Nephron (organoid): ENCODE results near the gene RALGAPA2.

ENCODE experiments used
- H3K27ac Mint-ChIP-seq, 3 experiments: 2 replicates each; pipeline ENCODE4 v1.8.0; 2020; ENCODE audit warnings: mixed read lengths in 3 of 3, mild to moderate bottlenecking in 2 of 3, moderate library complexity in 1 of 3
- H3K27me3 Mint-ChIP-seq: 2 replicates; pipeline ENCODE4 v1.8.0; 2021; ENCODE audit warnings: low read depth, mild to moderate bottlenecking, moderate library complexity, mixed read lengths
- H3K36me3 Mint-ChIP-seq: 2 replicates; pipeline ENCODE4 v1.8.0; 2020; ENCODE audit warnings: low read depth, mixed read lengths
- H3K4me1 Mint-ChIP-seq: 2 replicates; pipeline ENCODE4 v1.8.0; 2020; ENCODE audit warnings: mixed read lengths
- H3K4me3 Mint-ChIP-seq, 3 experiments: 2 replicates each; pipeline ENCODE4 v1.8.0; 2020; ENCODE audit warnings: mild to moderate bottlenecking in 3 of 3, mixed read lengths in 3 of 3, moderate library complexity in 2 of 3
- H3K9me3 Mint-ChIP-seq: 2 replicates; pipeline ENCODE4 v1.8.0; 2020; ENCODE audit warnings: mixed read lengths
- TF ChIP-seq, protein P1 (sequence below), 3 experiments: fragments of 200-600 bp; sonication (generic); IDR thresholded peaks; one replicate each; pipeline ENCODE4 v1.5.0; 2021; ENCODE audit warnings: antibody characterized with exemption in 3 of 3; ENCODE audit not compliant: unreplicated experiment in 3 of 3

The RALGAPA2 gene

DNA sequence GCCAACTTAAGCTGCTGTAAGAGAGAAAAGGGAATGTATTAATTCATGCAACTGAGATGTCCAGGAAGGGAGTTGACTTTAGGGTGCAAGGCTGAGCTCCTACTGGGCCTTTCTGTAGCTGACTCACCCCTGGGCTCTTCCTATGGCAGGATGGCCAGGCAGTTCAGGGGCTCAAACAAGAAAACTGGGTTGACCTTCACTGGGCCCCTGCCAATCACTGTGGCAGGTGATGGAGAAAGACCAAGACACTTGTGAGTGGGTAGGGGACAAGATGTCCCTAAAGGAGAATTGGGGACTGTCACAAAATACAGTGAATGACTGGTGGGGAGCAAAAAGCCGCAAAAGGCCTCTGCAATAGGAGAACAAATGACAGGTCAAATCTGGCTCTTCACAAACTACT lies 21.5 kb upstream of the RALGAPA2 start:
- TF ChIP-seq, protein P1, sequence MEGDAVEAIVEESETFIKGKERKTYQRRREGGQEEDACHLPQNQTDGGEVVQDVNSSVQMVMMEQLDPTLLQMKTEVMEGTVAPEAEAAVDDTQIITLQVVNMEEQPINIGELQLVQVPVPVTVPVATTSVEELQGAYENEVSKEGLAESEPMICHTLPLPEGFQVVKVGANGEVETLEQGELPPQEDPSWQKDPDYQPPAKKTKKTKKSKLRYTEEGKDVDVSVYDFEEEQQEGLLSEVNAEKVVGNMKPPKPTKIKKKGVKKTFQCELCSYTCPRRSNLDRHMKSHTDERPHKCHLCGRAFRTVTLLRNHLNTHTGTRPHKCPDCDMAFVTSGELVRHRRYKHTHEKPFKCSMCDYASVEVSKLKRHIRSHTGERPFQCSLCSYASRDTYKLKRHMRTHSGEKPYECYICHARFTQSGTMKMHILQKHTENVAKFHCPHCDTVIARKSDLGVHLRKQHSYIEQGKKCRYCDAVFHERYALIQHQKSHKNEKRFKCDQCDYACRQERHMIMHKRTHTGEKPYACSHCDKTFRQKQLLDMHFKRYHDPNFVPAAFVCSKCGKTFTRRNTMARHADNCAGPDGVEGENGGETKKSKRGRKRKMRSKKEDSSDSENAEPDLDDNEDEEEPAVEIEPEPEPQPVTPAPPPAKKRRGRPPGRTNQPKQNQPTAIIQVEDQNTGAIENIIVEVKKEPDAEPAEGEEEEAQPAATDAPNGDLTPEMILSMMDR (IDR thresholded peaks at IDR 0.05; ENCODE audit: unreplicated experiment in 3 of 3) = no peak
- no peaks in the 10 kb centered on the region for H3K36me3 Mint-ChIP-seq
- H3K9me3 Mint-ChIP-seq = no peaks in the 10 kb centered on the region

DNA sequence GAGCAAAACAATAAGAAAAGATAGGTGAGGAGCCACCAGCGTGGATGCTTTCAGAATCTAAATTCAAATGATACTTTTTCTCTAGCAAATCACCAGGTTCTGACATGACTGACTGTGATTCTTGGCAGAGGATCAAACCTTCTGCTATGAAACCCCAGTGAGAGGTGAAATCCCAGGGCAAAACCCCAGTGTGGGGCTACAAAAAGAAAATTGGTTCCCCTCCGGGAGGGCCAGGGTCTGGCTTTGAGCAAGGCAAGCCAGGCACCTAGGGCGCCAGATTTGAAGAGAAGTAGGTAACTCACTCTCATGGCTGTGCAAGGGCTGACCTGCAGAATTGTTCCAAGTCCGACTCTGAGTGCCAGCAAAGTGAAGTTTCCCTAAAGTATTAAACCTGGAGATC lies 20.2 kb upstream of the RALGAPA2 start:
- Mint-ChIP-seq H3K4me3 (no peak overlapping the region), H3K27me3 (peaks cover 9% of the 10 kb centered on the region), H3K27ac (no peak overlapping the region), H3K36me3 (no peaks in the 10 kb centered on the region), H3K4me1 (peaks cover 8% of the 10 kb centered on the region), H3K9me3 (no peaks in the 10 kb centered on the region)
- TF ChIP-seq, protein P1 (IDR thresholded peaks at IDR 0.05; ENCODE audit: unreplicated experiment in 3 of 3) = no peak

More for the DNA sequence above, 21.5 kb upstream of the RALGAPA2 start:
- H3K4me1 Mint-ChIP-seq = peaks cover 8% of the 10 kb centered on the region
- H3K27me3 Mint-ChIP-seq = peaks cover 7% of the 10 kb centered on the region
- no peak overlapping the region for H3K4me3 Mint-ChIP-seq
- H3K27ac Mint-ChIP-seq = no peak overlapping the region

DNA sequence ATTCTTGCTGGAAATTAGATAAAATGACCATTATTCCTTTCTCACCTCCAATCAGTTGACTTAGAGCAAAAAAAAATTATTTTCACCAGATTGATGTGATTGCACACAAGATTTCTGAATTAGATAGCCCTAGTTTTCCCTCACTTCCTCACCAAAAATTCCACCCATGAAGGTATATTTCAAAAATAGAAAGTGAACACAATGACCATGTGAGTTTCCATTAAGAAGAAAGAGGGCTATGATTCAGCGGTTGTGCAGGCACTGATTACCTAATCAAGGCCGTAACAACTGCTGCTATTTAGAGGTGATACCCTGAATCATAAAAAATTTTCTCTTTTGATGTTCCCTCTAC lies 19.5 kb upstream of the RALGAPA2 start:
- Mint-ChIP-seq H3K36me3 (no peaks in the 10 kb centered on the region), H3K4me3 (no peak overlapping the region), H3K27me3 (peaks cover 11% of the 10 kb centered on the region), H3K9me3 (no peaks in the 10 kb centered on the region), H3K4me1 (peaks cover 8% of the 10 kb centered on the region), H3K27ac (no peak overlapping the region)
- TF ChIP-seq, protein P1 (IDR thresholded peaks at IDR 0.05; ENCODE audit: unreplicated experiment in 3 of 3) = no peak

DNA sequence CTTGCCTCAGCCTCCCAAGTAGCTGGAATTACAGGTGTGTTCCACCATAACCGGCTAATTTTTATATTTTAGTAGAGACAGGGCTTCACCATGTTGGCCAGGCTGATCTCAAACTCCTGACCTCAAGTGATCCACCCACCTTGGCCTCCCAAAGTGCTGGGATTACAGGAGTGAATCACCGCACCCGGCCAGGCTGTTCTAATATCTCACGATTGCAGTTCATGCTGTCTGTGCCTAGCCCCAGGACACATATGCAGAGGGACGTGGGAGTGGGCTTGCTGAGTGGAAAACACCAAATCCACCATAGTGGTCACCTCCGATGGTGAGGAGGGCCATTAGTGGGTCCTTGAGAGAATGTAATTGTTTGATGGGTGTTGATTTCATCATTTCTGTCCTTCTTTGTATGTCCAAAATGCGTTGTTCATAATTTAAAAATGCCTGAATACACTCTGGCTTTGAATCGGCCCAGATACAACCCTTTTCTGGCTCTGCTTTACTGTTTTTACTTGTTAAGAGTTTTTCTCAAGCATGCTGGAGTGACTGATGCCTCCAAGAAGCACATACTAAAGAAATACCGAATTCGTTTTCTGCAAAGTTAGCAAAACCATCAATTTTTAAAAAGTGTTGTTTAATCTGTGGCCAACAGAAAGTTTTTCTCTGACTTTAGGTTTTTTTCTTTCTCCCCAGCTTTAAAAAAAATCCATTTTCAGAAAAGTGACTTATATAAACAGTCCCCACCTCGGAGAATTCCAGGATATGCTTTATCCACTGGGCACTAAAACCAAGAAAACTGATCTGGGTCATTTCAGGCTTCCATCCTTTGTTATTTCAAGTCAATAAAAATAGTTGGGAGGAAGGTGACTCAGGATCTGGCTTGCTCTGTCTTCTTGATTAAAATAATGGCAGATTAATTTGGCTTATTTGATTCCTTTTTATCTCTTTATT lies 18.8 kb upstream of the RALGAPA2 start:
- Mint-ChIP-seq H3K4me3 (no peak overlapping the region), H3K27ac (no peak overlapping the region), H3K36me3 (no peaks in the 10 kb centered on the region), H3K27me3 (peaks cover 11% of the 10 kb centered on the region), H3K4me1 (peaks cover 8% of the 10 kb centered on the region), H3K9me3 (no peaks in the 10 kb centered on the region)
- TF ChIP-seq, protein P1 (IDR thresholded peaks at IDR 0.05; ENCODE audit: unreplicated experiment in 3 of 3) = no peak

DNA sequence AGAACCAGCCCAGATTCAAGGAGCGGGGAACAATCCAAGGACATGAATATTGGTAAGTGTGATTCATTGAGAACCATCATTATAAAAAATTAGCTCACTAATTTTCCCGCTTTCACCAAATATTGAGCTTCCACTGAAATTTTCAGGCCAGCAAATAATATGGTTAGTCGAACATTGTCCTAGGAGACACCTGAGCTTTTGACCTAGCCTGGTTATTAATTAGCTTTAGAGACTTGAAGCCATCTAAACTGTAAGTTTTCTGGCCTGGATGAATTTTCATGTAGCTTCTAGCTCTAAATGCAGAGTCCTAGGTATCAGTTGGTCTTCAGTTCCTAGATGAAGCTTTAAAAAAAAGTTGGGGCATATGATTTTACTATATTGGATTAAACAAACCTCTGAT lies 17.1 kb upstream of the RALGAPA2 start:
- TF ChIP-seq, protein P1 (IDR thresholded peaks at IDR 0.05; ENCODE audit: unreplicated experiment in 3 of 3) = no peak
- no peaks in the 10 kb centered on the region for H3K9me3 Mint-ChIP-seq
- H3K4me3 Mint-ChIP-seq = no peak overlapping the region
- H3K27me3 Mint-ChIP-seq = peaks cover 11% of the 10 kb centered on the region
- peaks cover 8% of the 10 kb centered on the region for H3K4me1 Mint-ChIP-seq
- H3K27ac Mint-ChIP-seq = no peak overlapping the region
- no peaks in the 10 kb centered on the region for H3K36me3 Mint-ChIP-seq

DNA sequence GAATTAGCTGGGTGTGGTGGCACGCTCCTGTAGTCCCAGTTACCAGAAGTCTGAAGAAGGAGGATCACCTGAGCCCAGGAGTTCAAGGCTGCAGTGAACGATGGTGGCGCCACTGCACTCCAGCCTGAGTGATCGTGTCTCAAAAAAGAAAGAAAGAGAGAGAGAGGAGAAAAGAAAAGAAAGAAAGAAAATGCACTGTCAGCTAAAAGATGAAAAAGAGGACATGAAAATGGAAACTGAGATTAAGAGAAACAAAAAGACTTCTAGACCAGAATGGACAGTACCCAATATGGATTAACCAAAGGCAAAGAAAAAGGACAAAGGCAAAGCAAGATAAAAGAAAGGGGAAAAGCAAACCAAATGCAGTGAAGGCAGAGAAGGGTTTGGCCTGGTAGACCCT lies 9.0 kb upstream of the RALGAPA2 start:
- Mint-ChIP-seq H3K27me3 (no peaks in the 10 kb centered on the region), H3K36me3 (no peaks in the 10 kb centered on the region), H3K4me3 (no peak overlapping the region), H3K27ac (no peak overlapping the region), H3K9me3 (no peaks in the 10 kb centered on the region), H3K4me1 (no peaks in the 10 kb centered on the region)
- TF ChIP-seq, protein P1 (IDR thresholded peaks at IDR 0.05; ENCODE audit: unreplicated experiment in 3 of 3) = no peak
